Measurements from ENCODE around the gene OPCML. TPM values are rescaled to one million over a fixed set of nuclear protein-coding genes. Genes with fewer than 3 reads are reported as not detected.

Gene OPCML
- total RNA-seq, 4 donors from 2014 or later, result 0.06 to 0.83 (median 0.24) TPM

DNA sequence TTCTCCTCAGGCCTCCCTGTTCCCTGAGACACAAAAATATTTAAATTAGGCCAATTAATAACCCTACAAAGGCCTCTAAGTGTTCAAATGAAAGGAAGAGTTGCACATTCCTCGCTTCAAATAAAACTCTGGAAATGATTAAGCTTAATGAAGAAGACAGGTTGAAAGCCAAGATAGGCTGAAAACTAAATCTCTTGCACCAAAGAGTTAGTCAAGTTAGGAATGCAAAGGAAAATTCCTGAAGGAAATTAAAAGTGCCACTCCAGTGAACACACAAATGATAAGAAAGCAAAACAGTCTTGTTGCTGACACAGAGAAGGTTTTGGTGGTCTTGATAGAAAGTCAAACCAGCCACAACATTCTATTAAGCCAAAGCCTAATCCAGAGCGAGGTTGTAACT lies 574.4 kb downstream of the OPCML start:
- no peak for DNase-seq (ENCODE audit: extremely low spot score)
- Histone ChIP-seq H3K4me3 (no peak overlapping the region), H3K27ac (replicated peaks in 1 of 4) (no peak overlapping the region), H3K4me1 (peaks cover 0 to 14% (median 7%) of the 10 kb centered on the region in 4 donors), H3K9me3 (no peaks in the 10 kb centered on the region), H3K36me3 (no peaks in the 10 kb centered on the region), H3K27me3 (peaks cover 0 to 7% (median 0%) of the 10 kb centered on the region in 4 donors)
- 82% methylated on average over 2 of the region's 2 CpGs for WGBS
- intact Hi-C loops (cut with DNase I), result no loop called here
- TF ChIP-seq POLR2AphosphoS5 (IDR thresholded peaks at IDR 0.05), result no peak
- no peak for TF ChIP-seq EP300 (IDR thresholded peaks at IDR 0.05)
- TF ChIP-seq, protein P1, sequence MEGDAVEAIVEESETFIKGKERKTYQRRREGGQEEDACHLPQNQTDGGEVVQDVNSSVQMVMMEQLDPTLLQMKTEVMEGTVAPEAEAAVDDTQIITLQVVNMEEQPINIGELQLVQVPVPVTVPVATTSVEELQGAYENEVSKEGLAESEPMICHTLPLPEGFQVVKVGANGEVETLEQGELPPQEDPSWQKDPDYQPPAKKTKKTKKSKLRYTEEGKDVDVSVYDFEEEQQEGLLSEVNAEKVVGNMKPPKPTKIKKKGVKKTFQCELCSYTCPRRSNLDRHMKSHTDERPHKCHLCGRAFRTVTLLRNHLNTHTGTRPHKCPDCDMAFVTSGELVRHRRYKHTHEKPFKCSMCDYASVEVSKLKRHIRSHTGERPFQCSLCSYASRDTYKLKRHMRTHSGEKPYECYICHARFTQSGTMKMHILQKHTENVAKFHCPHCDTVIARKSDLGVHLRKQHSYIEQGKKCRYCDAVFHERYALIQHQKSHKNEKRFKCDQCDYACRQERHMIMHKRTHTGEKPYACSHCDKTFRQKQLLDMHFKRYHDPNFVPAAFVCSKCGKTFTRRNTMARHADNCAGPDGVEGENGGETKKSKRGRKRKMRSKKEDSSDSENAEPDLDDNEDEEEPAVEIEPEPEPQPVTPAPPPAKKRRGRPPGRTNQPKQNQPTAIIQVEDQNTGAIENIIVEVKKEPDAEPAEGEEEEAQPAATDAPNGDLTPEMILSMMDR (IDR thresholded peaks at IDR 0.05), result no peak
- no peak for TF ChIP-seq POLR2A (IDR thresholded peaks at IDR 0.05; ENCODE audit: low read depth)

GRCh38 chr11:132948252-132948651 lies 584.0 kb downstream of the OPCML start:
- no peak for DNase-seq (ENCODE audit: extremely low spot score)
- WGBS, result 77% methylated on average over 1 of the region's 1 CpG

DNA sequence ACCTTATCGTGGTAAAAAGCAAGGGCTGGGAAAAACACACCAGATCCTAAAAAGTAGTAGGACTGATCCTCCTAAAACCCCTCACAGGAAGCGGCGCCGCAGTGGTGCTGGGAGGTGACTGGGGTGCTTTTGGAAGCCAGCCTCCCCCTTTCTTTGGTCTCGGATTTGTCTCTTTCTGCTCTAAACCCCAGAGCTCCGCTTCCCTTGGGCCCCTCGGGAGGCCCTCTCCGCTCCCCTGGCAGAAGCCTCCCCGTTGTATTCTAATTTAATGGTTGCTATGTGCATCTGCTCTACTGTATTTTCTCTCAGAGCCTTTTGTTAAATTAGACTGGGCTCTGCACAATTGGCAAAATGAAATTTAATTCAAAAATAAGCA lies 587.7 kb downstream of the OPCML start:
- peaks cover 0 to 20% (median 16%) of the 10 kb centered on the region in 4 donors for H3K4me1 ChIP-seq
- TF ChIP-seq, protein P1 (IDR thresholded peaks at IDR 0.05), result no peak
- TF ChIP-seq EP300 (IDR thresholded peaks at IDR 0.05), result no peak
- no peak for TF ChIP-seq POLR2AphosphoS5 (IDR thresholded peaks at IDR 0.05)
- TF ChIP-seq POLR2A (IDR thresholded peaks at IDR 0.05; ENCODE audit: low read depth), result no peak
- no peaks in the 10 kb centered on the region for H3K36me3 ChIP-seq
- H3K27ac ChIP-seq (replicated peaks in 1 of 4), result no peak overlapping the region
- intact Hi-C loops (cut with DNase I), result no loop called here
- WGBS, result 55% methylated on average over 9 of the region's 9 CpGs
- peak overlapping the region in 3 of 4 donors; percentile 45 to 48 (median 47) for H3K4me3 ChIP-seq
- H3K9me3 ChIP-seq, result no peaks in the 10 kb centered on the region
- peaks cover 0 to 50% (median 5%) of the 10 kb centered on the region in 4 donors for H3K27me3 ChIP-seq
- DNase-seq (ENCODE audit: extremely low spot score), result peak; percentile 60

More at GRCh38 chr11:132948252-132948651, 584.0 kb downstream of the OPCML start:
- peaks cover 0 to 12% (median 11%) of the 10 kb centered on the region in 4 donors for H3K4me1 ChIP-seq
- no peak for TF ChIP-seq POLR2A (IDR thresholded peaks at IDR 0.05; ENCODE audit: low read depth)
- TF ChIP-seq, protein P1 (IDR thresholded peaks at IDR 0.05), result no peak
- TF ChIP-seq POLR2AphosphoS5 (IDR thresholded peaks at IDR 0.05), result no peak
- no peak for TF ChIP-seq EP300 (IDR thresholded peaks at IDR 0.05)
- no peak overlapping the region for H3K27ac ChIP-seq (replicated peaks in 1 of 4)
- H3K9me3 ChIP-seq, result peaks cover 0 to 6% (median 2%) of the 10 kb centered on the region in 4 donors
- peaks cover 0 to 30% (median 3%) of the 10 kb centered on the region in 4 donors for H3K27me3 ChIP-seq
- intact Hi-C loops (cut with DNase I), result no loop called here
- H3K4me3 ChIP-seq, result no peak overlapping the region
- no peaks in the 10 kb centered on the region for H3K36me3 ChIP-seq

DNA sequence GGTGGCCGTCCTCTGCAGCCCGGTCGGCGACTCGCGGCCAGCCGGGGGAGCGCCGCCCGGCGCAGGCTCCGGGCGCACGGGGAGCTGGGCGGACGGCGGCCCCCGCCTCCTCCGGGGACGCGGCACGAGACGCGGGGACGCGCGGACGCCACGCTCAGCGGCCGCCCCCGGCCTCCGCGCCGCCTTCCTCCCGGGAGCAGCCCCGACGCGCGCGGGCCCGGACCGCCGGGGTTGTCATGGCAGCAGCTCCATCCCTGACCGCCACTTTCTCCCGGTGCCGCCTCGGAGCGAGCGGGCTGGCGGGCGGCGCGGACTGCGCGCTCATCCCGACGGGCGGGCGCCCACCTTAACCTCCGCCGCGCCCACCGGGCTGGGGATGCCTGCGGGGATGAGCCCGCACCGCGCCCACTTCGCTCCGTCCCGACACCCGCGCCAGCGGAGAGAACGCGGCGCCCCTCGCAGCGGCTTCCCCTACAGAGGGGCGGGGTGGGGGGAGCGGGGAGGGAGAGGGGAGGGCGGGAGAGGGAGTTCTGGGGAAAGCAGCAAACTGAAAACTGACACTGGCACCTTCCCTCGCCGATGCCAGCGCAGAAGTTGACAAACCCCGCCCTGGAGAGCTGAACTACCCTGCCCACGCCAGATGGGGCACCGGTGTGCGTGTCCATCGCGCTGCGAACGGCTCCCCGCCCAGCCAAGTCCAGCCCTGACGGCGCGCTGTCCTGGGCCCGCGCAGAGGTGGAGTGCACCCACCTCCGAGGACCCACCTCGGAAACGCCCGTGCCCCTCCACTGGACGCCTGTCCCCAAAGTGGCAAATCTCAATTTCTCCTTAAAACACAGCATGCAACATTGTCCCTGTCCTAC lies 588.4 kb downstream of the OPCML start:
- WGBS, result 14% methylated on average over 14 of the region's 104 CpGs
- Histone ChIP-seq H3K9me3 (no peaks in the 10 kb centered on the region), H3K4me3 (peak overlapping the region; percentile 45 to 52 (median 48)), H3K27me3 (peaks cover 0 to 50% (median 5%) of the 10 kb centered on the region in 4 donors), H3K36me3 (no peaks in the 10 kb centered on the region), H3K27ac (replicated peaks in 1 of 4) (no peak overlapping the region), H3K4me1 (peaks cover 0 to 20% (median 16%) of the 10 kb centered on the region in 4 donors)
- TF ChIP-seq POLR2A (IDR thresholded peaks at IDR 0.05; ENCODE audit: low read depth), result no peak
- no peak for TF ChIP-seq EP300 (IDR thresholded peaks at IDR 0.05)
- no peak for TF ChIP-seq POLR2AphosphoS5 (IDR thresholded peaks at IDR 0.05)
- TF ChIP-seq, protein P1 (IDR thresholded peaks at IDR 0.05), result no peak
- peak; percentile 79 for DNase-seq (ENCODE audit: extremely low spot score)
- intact Hi-C loops (cut with DNase I), result no loop called here

Measured in esophagus muscularis mucosa (tissue), 4 donors.